Chondrocyte (in vitro differentiated cells): ENCODE results near the gene DMRTC2. TPM values are rescaled to one million over a fixed set of nuclear protein-coding genes. Genes with fewer than 3 reads are reported as not detected.
A peak's percentile ranks its signal among the peaks of the same experiment; 100 is the strongest.

ENCODE experiments used
- DNase-seq: peaks from one replicate; pipeline ENCODE4 v3.0.0; 2021; ENCODE audit warnings: mixed read lengths, low spot score
- H3K27ac Mint-ChIP-seq: one replicate; pipeline ENCODE4 v1.8.0; 2021; ENCODE audit warnings: mild to moderate bottlenecking, moderate library complexity, mixed read lengths; ENCODE audit not compliant: unreplicated experiment
- H3K27me3 Mint-ChIP-seq: 2 replicates; pipeline ENCODE4 v1.8.0; 2021; ENCODE audit warnings: low read depth, mixed read lengths
- H3K36me3 Mint-ChIP-seq: 2 replicates; pipeline ENCODE4 v1.8.0; 2021; ENCODE audit warnings: low read depth, mixed read lengths
- H3K4me1 Mint-ChIP-seq: 2 replicates; pipeline ENCODE4 v1.8.0; 2021; ENCODE audit warnings: low read depth, mild to moderate bottlenecking, mixed read lengths
- H3K4me3 Mint-ChIP-seq: one replicate; pipeline ENCODE4 v1.8.0; 2021; ENCODE audit warnings: mild to moderate bottlenecking, moderate library complexity, mixed read lengths; ENCODE audit not compliant: unreplicated experiment
- H3K9me3 Mint-ChIP-seq: 2 replicates; pipeline ENCODE4 v1.8.0; 2021; ENCODE audit warnings: low read depth, mixed read lengths
- total RNA-seq: library from RNA; stranded (reverse); gene quantifications from 3 replicates; pipeline ENCODE4 v1.2.1, GENCODE V29; 2021
- TF ChIP-seq, protein P1 (sequence below): fragments of 200-600 bp; sonication (generic); IDR thresholded peaks from 2 replicates; pipeline ENCODE4 v1.5.0; 2021; ENCODE audit warnings: antibody characterized with exemption, mild to moderate bottlenecking, moderate library complexity

The DMRTC2 gene
- total RNA-seq, 1 donor from 2014 or later: not detected

DNA sequence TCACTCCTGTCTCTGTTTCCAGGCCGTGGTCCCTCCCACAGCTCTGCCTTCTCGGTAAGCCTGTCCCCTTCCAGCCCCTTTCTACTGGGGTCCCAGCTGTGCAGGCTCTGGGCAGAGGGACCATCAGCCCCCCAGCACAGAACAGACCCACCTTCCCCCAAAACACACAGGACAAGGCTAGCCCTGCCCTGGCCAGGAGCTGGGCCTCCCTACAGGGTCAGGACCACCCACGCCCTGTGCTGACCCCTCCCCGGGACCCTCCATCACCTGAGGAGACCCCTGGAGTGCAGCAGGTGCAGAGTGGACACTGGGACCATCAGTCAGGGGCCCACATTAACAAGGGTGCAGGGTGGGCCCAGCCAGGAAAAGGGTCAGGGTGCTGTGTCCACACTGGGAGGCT lies 34.5 kb upstream of the DMRTC2 start:
- H3K4me3 Mint-ChIP-seq: no peak overlapping the region
- no peaks in the 10 kb centered on the region for H3K9me3 Mint-ChIP-seq
- peaks cover 21% of the 10 kb centered on the region for H3K27me3 Mint-ChIP-seq
- TF ChIP-seq, protein P1, sequence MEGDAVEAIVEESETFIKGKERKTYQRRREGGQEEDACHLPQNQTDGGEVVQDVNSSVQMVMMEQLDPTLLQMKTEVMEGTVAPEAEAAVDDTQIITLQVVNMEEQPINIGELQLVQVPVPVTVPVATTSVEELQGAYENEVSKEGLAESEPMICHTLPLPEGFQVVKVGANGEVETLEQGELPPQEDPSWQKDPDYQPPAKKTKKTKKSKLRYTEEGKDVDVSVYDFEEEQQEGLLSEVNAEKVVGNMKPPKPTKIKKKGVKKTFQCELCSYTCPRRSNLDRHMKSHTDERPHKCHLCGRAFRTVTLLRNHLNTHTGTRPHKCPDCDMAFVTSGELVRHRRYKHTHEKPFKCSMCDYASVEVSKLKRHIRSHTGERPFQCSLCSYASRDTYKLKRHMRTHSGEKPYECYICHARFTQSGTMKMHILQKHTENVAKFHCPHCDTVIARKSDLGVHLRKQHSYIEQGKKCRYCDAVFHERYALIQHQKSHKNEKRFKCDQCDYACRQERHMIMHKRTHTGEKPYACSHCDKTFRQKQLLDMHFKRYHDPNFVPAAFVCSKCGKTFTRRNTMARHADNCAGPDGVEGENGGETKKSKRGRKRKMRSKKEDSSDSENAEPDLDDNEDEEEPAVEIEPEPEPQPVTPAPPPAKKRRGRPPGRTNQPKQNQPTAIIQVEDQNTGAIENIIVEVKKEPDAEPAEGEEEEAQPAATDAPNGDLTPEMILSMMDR: no peak
- DNase-seq: no peak
- H3K4me1 Mint-ChIP-seq: no peaks in the 10 kb centered on the region
- H3K27ac Mint-ChIP-seq: no peak overlapping the region
- H3K36me3 Mint-ChIP-seq: no peaks in the 10 kb centered on the region

- H3K4me1 Mint-ChIP-seq: no peaks in the 10 kb centered on the region
- TF ChIP-seq, protein P1: no peak
- DNase-seq: no peak
- H3K27ac Mint-ChIP-seq: no peak overlapping the region
- no peak overlapping the region for H3K4me3 Mint-ChIP-seq
- H3K36me3 Mint-ChIP-seq: no peaks in the 10 kb centered on the region
- H3K27me3 Mint-ChIP-seq: peaks cover 16% of the 10 kb centered on the region
- H3K9me3 Mint-ChIP-seq: no peaks in the 10 kb centered on the region
Measured at GRCh38 chr19:41811036-41811435, 33.8 kb upstream of the DMRTC2 start.

GRCh38 chr19:41811981-41812380 lies 32.9 kb upstream of the DMRTC2 start:
- DNase-seq: no peak
- Mint-ChIP-seq H3K36me3 (no peaks in the 10 kb centered on the region), H3K9me3 (no peaks in the 10 kb centered on the region), H3K27ac (no peak overlapping the region), H3K27me3 (peaks cover 16% of the 10 kb centered on the region), H3K4me3 (no peak overlapping the region), H3K4me1 (no peaks in the 10 kb centered on the region)
- TF ChIP-seq, protein P1: no peak

- Mint-ChIP-seq H3K36me3 (no peaks in the 10 kb centered on the region), H3K9me3 (no peaks in the 10 kb centered on the region), H3K27me3 (peaks cover 17% of the 10 kb centered on the region), H3K4me3 (no peak overlapping the region), H3K4me1 (no peaks in the 10 kb centered on the region), H3K27ac (no peak overlapping the region)
- peak; percentile 59 for DNase-seq
- TF ChIP-seq, protein P1: no peak
Measured at GRCh38 chr19:41813911-41814310, 30.9 kb upstream of the DMRTC2 start.

DNA sequence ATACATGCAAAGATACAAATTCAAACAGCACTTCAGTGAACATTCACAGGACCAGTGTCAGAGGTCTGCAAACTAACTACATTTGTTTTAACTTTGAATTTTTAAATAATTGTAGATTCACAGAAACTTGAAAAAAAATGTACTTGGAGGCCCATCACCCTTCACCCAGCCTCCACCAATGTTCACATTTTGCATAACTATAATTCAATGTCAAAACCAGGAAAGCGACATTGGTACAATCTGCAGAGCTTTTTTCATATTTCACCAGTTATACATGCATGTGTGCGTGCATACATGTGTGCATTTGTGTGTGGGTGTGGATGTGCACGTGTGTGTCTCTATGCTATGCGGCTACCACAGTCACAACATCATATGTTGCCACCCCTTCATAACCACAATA lies 29.5 kb upstream of the DMRTC2 start:
- Mint-ChIP-seq H3K4me3 (no peak overlapping the region), H3K9me3 (no peaks in the 10 kb centered on the region), H3K4me1 (no peaks in the 10 kb centered on the region), H3K36me3 (no peaks in the 10 kb centered on the region), H3K27ac (no peak overlapping the region), H3K27me3 (peaks cover 17% of the 10 kb centered on the region)
- TF ChIP-seq, protein P1: no peak
- DNase-seq: peak; percentile 10
